ENCODE results near the gene AURKA. TPM values are rescaled to one million over a fixed set of nuclear protein-coding genes. Genes with fewer than 3 reads are reported as not detected.
"Not testable (repeated sequence)": the region's sequence is repeated elsewhere in the genome, so short reads cannot be mapped to it uniquely, and the experiment has no call there.

Gene AURKA
- total RNA-seq, 1 experiment from 2014 or later = 92.0 TPM

DNA sequence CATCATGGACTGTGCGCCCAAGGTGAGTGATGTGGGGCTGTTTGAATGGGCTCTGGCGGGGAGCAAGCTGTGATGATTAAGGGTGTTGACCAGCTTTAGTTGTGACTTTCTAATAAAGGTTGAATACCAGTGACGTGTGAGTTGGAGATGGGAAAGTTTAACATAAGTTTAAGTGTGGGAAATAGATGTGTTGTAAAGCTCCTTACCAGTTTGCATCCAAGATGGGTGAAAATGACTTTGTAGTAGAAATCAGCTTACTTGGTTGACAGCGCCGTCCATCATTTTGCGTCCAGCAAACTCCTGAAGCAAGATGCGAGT lies 20.4 kb upstream of the AURKA start:
- Histone ChIP-seq H3F3A (ENCODE audit: insufficient read depth, low read depth) (peaks cover 4% of the 10 kb centered on the region; the same call in 1 of the 2 replicates), H3K27ac (no peak overlapping the region), H3K79me2 (ENCODE audit: low read depth) (no peaks in the 10 kb centered on the region), H3K36me3 (ENCODE audit: low read depth) (no peaks in the 10 kb centered on the region), H3K9me3 (ENCODE audit: insufficient read depth, low read depth) (no peaks in the 10 kb centered on the region), H3K4me1 (replicated peaks; ENCODE audit: insufficient read depth) (no peaks in the 10 kb centered on the region), H3K9me2 (ENCODE audit: insufficient read depth) (no peaks in the 10 kb centered on the region), H3K4me2 (no peak overlapping the region), H4K20me1 (ENCODE audit: insufficient read depth) (no peaks in the 10 kb centered on the region), H3K4me3 (no peak overlapping the region), H2AFZ (no peak overlapping the region), H3K27me3 (ENCODE audit: insufficient read depth, low read depth) (no peaks in the 10 kb centered on the region)
- ChIA-PET POLR2A (ENCODE audit: unreplicated experiment) (interaction anchor here (0.6 kb wide), 1 partner anchor 914 kb away, joined by 8 read pairs; no protein-coding TSS in a partner anchor), CTCF (no interaction called here)
- intact Hi-C loops (cut with micrococcal nuclease; ENCODE audit: unreplicated experiment) = no loop called here
- TF ChIP-seq EZH2 (IDR thresholded peaks at IDR 0.05; ENCODE audit: low read depth) = no peak
- TF ChIP-seq, protein P1, sequence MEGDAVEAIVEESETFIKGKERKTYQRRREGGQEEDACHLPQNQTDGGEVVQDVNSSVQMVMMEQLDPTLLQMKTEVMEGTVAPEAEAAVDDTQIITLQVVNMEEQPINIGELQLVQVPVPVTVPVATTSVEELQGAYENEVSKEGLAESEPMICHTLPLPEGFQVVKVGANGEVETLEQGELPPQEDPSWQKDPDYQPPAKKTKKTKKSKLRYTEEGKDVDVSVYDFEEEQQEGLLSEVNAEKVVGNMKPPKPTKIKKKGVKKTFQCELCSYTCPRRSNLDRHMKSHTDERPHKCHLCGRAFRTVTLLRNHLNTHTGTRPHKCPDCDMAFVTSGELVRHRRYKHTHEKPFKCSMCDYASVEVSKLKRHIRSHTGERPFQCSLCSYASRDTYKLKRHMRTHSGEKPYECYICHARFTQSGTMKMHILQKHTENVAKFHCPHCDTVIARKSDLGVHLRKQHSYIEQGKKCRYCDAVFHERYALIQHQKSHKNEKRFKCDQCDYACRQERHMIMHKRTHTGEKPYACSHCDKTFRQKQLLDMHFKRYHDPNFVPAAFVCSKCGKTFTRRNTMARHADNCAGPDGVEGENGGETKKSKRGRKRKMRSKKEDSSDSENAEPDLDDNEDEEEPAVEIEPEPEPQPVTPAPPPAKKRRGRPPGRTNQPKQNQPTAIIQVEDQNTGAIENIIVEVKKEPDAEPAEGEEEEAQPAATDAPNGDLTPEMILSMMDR (conservative IDR thresholded peaks at IDR 0.05) = no peak
- DNase-seq = no peak
- no TSS peak for BruUV-seq (replicated peaks)

- Histone ChIP-seq H3K27me3 (ENCODE audit: insufficient read depth, low read depth) (no peaks in the 10 kb centered on the region), H3F3A (ENCODE audit: insufficient read depth, low read depth) (peaks cover 4% of the 10 kb centered on the region; the same call in 1 of the 2 replicates), H3K4me2 (no peak within 1 kb of the TSS), H3K9me3 (ENCODE audit: insufficient read depth, low read depth) (no peaks in the 10 kb centered on the region), H3K4me3 (no peak within 1 kb of the TSS), H3K36me3 (ENCODE audit: low read depth) (no peaks in the 10 kb centered on the region), H3K27ac (no peak within 1 kb of the TSS), H3K9me2 (ENCODE audit: insufficient read depth) (no peaks in the 10 kb centered on the region), H2AFZ (no peak within 1 kb of the TSS), H4K20me1 (ENCODE audit: insufficient read depth) (no peaks in the 10 kb centered on the region; the same call in 1 of the 2 replicates), H3K79me2 (ENCODE audit: low read depth) (no peaks in the 10 kb centered on the region), H3K4me1 (replicated peaks; ENCODE audit: insufficient read depth) (no peaks in the 10 kb centered on the region)
- BruUV-seq (replicated peaks) = no TSS peak
- ChIA-PET CTCF (no interaction called here), POLR2A (ENCODE audit: unreplicated experiment) (interaction anchor here (0.6 kb wide), 1 partner anchor 915 kb away, joined by 8 read pairs; no protein-coding TSS in a partner anchor)
- TF ChIP-seq, protein P1 (conservative IDR thresholded peaks at IDR 0.05) = no peak
- no peak for TF ChIP-seq EZH2 (IDR thresholded peaks at IDR 0.05; ENCODE audit: low read depth)
- intact Hi-C loops (cut with micrococcal nuclease; ENCODE audit: unreplicated experiment) = no loop called here
- DNase-seq = no peak
These were observed 19.9 kb upstream of the AURKA start, which contains the start of gene CASS4 for GRCh38 chr20:56411759-56412472. Gene CASS4 (plus strand): TSS chr20:56412260. CDS start chr20:56412459, 199 bp downstream.

GRCh38 chr20:56411287-56411686 lies 19.3 kb upstream of the AURKA start:
- H3K36me3 ChIP-seq (ENCODE audit: low read depth); intact Hi-C loops (cut with micrococcal nuclease; ENCODE audit: unreplicated experiment); H4K20me1 ChIP-seq (ENCODE audit: insufficient read depth); H3K9me2 ChIP-seq (ENCODE audit: insufficient read depth); H2AFZ ChIP-seq; H3K27ac ChIP-seq; CTCF ChIA-PET; H3F3A ChIP-seq (ENCODE audit: insufficient read depth, low read depth); H3K27me3 ChIP-seq (ENCODE audit: insufficient read depth, low read depth); DNase-seq; POLR2A ChIA-PET (ENCODE audit: unreplicated experiment); H3K4me3 ChIP-seq; BruUV-seq (replicated peaks); H3K4me1 ChIP-seq (replicated peaks; ENCODE audit: insufficient read depth); H3K4me2 ChIP-seq; H3K79me2 ChIP-seq (ENCODE audit: low read depth); H3K9me3 ChIP-seq (ENCODE audit: insufficient read depth, low read depth): not testable (repeated sequence)
